Measurements from ENCODE around the gene CELA1. TPM values are rescaled to one million over a fixed set of nuclear protein-coding genes. Genes with fewer than 3 reads are reported as not detected.

Gene CELA1
- total RNA-seq, result not detected in 2 replicates

DNA sequence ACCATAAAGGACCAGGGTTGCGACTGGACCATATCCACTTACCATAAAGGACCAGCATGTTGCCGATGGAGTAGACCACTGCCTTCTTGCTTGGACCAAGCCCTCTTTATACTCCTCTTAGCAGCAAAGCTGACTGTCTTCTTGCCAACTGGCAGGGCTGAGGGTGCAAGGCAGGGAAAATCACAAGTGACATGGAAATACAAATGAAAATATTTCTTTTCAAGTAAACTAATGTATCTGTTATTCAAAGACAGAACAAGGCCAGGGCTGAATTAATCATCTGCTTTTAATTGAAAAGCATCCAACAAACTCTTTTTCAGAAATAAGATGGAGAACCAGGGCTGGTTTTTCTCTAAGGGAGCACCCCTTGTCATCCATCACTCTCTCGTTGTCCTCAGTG lies at the start of gene CELA1:
Gene CELA1 (minus strand): TSS at position 99 of the 400 bp plus-strand sequence. CDS start 41 bp downstream, at position 58.

DNA sequence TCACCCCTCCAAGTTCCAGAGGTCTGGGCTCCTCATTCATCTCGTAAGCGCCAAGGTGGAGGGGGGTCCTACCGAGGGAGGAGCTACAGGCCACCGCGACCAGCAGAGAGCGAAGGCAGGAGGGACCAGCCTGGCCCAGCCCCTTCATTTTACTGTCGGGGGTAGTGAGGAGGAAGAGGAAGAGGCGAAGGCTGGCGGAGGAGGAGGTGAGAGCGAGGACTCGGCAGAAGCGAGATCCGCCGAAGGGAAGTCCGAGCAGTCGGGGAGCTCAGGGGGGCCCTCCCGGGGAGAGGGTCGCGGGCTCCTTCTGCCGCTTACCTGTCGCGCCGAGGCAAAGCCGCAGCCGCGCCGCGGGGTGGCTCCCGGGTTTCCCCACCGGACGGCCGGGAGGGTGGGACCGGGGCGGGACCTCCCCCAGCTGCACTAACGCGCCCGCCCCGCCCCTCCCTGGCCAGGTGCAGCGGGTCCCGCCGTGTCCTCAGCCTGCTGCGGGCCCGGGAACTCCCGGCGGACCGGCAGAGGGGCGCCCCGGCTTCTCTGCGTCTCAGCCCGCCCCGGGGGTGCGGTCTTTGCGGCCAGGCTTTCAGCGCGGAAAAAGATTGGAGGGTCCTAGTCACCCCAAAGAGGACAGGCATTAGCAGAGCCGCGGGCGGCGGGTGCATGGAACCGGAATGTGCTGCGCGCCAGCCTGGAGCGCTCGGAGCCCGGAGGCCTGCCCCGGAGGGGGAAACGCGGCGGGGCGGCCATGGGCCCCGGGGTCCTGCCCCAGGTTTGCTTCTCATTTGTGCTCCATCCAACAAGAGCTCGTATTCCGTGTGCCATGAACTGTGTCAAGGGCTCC lies 45.0 kb upstream of the CELA1 start, which contains the start of gene GALNT6:
Gene GALNT6 (minus strand): TSS at position 124 of the 841 bp plus-strand sequence. CDS start 11,625 bp downstream, outside the sequence.

DNA sequence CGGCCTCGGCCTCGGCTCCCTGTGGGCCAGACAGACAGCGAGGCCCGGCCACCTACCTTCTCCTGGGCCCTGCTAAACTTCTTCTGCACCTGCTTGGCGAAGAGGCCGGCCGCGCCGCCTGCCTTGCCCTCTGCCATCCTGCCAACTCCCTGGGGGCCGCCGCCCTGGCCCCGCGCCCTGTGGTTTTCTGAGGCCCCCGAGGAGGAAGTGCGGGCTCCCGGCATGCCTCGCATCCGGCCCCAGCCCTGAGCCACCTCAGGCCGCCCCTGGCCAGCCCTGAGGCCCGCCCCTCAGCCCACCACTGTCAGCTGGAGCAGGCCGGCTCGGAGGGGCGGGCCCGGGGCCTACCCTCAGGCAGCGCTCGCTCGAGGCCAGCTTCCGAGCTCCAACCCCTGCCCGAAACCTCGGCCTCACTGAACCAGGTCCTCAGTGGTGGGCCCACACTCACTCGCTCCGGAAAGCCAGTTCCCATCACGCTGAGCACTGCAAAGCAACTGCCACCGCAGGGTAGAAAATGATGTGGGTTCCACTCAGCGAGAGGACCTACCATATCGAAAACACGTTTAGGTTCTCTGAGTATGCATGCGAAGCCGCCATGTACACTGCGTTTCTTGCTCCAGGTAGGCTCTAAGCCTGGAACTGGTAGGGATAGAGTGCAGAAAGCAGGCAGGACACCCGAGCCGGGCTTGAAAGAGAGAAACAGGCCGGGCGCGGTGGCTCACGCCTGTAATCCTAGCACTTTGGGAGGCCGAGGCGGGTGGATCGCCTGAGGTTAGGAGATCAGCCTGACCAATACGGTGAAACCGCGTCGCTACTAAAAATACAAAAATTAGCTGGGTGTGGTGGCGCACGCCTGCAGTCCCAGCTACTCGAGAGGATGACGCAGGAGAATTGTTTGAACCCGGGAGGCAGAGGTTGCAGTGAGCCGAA lies 22.2 kb downstream of the CELA1 start, which contains the start of gene BIN2:
Gene BIN2 (minus strand): TSS at position 209 of the 930 bp plus-strand sequence. CDS start 72 bp downstream, at position 137.

Other genes starting within 250 kb of the CELA1 start
- gene TFCP2, start 173.5 kb downstream of the CELA1 start, total RNA-seq, result 7.8 and 8.0 TPM in 2 replicates
- gene POU6F1, start 128.6 kb downstream of the CELA1 start, total RNA-seq, result 0.99 and 1.7 TPM in 2 replicates
- gene DAZAP2, start 107.9 kb downstream of the CELA1 start, total RNA-seq, result 48.5 TPM in 2 replicates
- gene SMAGP, start 76.3 kb downstream of the CELA1 start, total RNA-seq, result 10.2 and 13.4 TPM in 2 replicates
- gene BIN2, start 22.5 kb downstream of the CELA1 start, total RNA-seq, result not detected in 2 replicates
- 76.9 and 80.1 TPM in 2 replicates for gene GALNT6, start 44.7 kb upstream of the CELA1 start, total RNA-seq
- gene SLC4A8, start 78.2 kb upstream of the CELA1 start, total RNA-seq, result 4.9 TPM in 2 replicates
- gene SCN8A, start 244.6 kb upstream of the CELA1 start, total RNA-seq, result 5.7 and 16.6 TPM in 2 replicates